ENCODE results near the gene NPAS3.

Gene NPAS3

GRCh38 chr14:33767586-33768457 lies 829.1 kb downstream of the NPAS3 start:
- in situ Hi-C loops (cut with HindIII; ENCODE audit: low sequenced_read_pairs): no loop called here

- in situ Hi-C loops (cut with HindIII; ENCODE audit: low sequenced_read_pairs): no loop called here
Observed at GRCh38 chr14:33768458-33768830, 829.8 kb downstream of the NPAS3 start.

GRCh38 chr14:33773205-33774030 lies 834.7 kb downstream of the NPAS3 start:
- in situ Hi-C loops (cut with HindIII; ENCODE audit: low sequenced_read_pairs): no loop called here

- in situ Hi-C loops (cut with HindIII; ENCODE audit: low sequenced_read_pairs): no loop called here
Observed at GRCh38 chr14:33774161-33774560, 835.5 kb downstream of the NPAS3 start.

DNA sequence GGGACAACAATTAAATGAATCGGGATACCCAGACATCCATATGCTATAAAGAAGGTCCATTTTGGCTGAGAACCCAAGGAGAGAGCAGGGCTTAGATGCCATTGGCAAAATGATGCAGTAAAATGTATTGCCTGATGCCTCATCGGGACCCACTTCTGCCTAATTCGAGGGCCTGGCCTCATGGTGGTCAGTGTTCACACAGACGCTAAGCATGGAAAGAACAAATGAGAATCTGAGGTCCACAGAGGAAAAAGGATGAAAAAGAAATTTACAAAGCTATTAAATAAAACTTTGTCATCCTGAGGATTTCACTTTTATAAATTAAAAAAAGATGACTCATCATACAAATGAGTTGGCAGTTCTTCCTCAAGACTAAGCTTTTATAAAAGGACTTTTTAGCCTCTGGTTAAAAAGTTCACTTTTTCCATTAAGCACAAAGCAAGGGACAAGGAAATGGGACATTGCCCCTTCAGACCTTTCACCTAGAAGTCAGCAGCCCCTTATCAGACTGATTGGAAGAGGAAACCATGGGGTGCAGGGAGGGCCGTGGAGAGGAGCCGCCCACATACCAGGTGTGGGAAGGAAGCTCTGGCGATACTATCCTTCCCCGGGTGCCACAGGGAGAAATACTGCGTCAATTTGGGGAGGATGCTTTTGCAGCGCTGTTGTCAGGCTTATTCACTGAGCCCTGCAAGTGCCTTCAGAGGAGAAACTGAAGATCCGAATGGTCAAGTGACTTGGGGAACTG lies 836.2 kb downstream of the NPAS3 start:
- in situ Hi-C loops (cut with HindIII; ENCODE audit: low sequenced_read_pairs): loop anchor here (25.0 kb wide), 1 partner anchor 1188 kb away; no protein-coding TSS in a partner anchor

DNA sequence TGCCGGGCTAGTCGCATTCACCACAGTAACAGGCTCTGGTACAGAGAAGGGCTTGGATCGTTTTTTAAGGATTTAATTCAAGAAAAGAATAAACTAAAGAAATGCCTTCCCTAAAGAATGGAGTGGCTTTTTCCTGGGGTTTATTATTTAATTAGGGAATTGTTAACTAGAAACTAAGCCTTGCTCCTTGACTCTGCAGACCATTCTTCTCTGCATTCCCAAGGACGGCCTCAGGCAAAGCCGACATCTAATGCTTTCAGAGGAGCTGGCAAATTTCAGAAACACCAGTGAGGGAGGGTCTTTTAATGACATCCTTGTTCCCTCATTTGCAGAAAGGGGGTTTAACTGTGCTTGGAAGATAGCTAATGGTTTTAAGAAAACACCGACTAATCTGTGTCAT lies 838.2 kb downstream of the NPAS3 start:
- in situ Hi-C loops (cut with HindIII; ENCODE audit: low sequenced_read_pairs): loop anchor here (25.0 kb wide), 1 partner anchor 1190 kb away; no protein-coding TSS in a partner anchor

DNA sequence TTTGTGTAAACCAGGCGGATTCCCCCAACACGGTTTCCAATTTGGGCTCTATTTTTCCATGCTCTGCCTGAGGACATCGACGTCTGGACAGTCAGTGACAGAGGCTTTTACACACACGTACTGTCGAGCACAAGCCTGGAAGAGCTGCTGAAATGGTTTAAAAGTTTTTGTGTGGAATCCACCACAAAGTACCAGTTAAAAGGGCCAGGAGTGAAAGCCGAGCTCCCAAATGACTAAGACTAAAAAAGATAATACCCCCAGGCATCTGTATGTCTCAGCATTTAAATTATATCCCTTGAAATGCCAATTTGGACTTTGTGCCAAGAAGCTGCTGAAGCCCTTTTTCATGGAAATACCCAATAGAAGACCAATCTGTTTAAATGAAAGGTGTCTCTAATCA lies 839.0 kb downstream of the NPAS3 start:
- in situ Hi-C loops (cut with HindIII; ENCODE audit: low sequenced_read_pairs): loop anchor here (25.0 kb wide), 1 partner anchor 1190 kb away; no protein-coding TSS in a partner anchor

DNA sequence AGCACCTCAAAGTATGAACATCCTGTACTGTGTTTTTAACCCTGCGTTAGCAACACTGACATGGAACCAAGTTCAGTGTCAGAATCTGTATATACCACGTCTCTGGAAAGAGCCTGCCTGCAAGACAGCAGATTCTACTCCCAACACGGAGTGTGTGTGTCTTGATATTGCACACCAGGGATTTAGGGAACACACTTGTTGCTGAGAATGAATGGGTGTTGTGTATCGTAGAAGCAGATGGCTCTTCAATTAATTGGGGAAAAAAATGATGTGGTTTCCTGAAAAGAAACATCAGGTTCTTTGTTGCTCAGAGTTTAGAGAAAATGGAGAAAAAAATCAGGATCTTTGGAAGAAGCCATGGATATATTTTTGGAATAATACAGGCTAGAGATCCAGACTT lies 841.4 kb downstream of the NPAS3 start:
- in situ Hi-C loops (cut with HindIII; ENCODE audit: low sequenced_read_pairs): loop anchor here (25.0 kb wide), 1 partner anchor 1193 kb away; no protein-coding TSS in a partner anchor

GRCh38 chr14:33781236-33781635 lies 842.6 kb downstream of the NPAS3 start:
- in situ Hi-C loops (cut with HindIII; ENCODE audit: low sequenced_read_pairs): loop anchor here (25.0 kb wide), 1 partner anchor 1194 kb away; no protein-coding TSS in a partner anchor

DNA sequence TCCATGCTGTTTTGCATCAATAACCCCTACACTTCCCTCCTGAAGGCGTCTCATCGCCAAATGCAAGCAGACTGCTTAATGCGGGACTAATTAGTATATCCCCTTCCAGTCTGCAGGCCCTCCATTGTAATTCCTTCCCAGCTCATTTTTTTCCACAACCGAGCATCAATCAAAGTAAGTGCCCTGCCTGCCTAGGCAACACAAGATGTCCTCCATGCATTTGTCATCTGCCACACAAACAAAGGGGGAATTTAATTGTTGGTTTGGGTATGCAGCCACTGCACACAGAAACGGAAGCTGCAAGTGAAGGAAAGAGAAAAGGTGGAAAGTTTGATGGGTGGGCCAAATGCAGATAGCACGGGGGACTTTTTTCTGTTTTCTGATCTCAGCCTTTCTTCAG lies 844.2 kb downstream of the NPAS3 start:
- in situ Hi-C loops (cut with HindIII; ENCODE audit: low sequenced_read_pairs): loop anchor here (25.0 kb wide), 1 partner anchor 1196 kb away; no protein-coding TSS in a partner anchor

- in situ Hi-C loops (cut with HindIII; ENCODE audit: low sequenced_read_pairs): loop anchor here (25.0 kb wide), 1 partner anchor 1199 kb away; no protein-coding TSS in a partner anchor
Observed at GRCh38 chr14:33786091-33786825, 847.6 kb downstream of the NPAS3 start.

DNA sequence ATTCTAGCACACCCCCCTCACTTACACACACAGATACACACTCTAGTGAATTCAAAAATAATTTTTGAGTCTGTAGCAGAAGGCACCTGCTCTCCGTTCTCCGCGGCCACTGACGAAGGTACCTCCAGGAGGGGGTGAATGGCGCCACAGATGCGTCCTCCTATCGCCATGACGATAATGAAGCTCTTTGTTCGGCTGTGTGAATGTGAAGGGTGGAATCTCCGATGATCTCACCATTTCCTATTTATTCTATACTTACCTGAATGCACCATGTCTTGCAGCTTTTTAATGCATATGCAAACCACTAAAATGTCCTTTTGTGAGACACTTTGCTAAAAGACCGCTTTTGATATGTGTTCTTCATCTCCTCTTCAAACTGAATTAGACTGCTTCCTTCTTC lies 849.5 kb downstream of the NPAS3 start:
- in situ Hi-C loops (cut with HindIII; ENCODE audit: low sequenced_read_pairs): loop anchor here (25.0 kb wide), 1 partner anchor 1201 kb away; no protein-coding TSS in a partner anchor

GRCh38 chr14:33790996-33791395 lies 852.3 kb downstream of the NPAS3 start:
- in situ Hi-C loops (cut with HindIII; ENCODE audit: low sequenced_read_pairs): loop anchor here (25.0 kb wide), 1 partner anchor 1204 kb away; no protein-coding TSS in a partner anchor

GRCh38 chr14:33792009-33792719 lies 853.5 kb downstream of the NPAS3 start:
- in situ Hi-C loops (cut with HindIII; ENCODE audit: low sequenced_read_pairs): loop anchor here (25.0 kb wide), 1 partner anchor 1205 kb away; no protein-coding TSS in a partner anchor

DNA sequence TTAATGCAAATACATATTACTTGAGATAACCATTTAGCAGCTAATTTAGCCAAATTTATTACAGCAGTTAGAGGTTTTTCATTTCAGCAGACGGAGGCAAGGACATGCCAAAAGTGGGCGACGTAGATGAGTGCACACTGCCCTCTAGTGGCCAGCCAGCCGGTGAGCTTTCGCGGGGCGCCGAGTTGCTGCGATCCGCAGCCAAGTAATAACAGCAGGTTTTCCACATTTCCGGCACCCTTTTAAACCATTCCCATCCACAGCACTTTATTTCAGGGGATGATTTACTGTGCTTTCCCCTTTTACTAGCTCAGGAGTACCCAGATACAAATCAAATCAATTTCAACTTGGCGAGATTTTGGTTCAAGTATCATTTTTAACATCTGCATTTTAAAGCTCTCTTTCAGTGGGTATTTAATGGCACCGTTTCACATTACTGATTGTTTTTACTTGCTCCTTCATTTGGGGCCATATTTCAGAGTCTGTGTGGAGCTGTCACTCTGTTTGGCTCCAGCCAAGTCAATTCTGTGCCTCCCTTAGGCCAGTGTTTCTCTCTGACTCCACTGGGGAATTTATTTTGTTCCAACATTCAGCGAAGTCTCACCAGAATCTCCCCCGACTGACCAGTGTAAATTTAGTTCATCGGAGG lies 854.2 kb downstream of the NPAS3 start:
- in situ Hi-C loops (cut with HindIII; ENCODE audit: low sequenced_read_pairs): loop anchor here (25.0 kb wide), 1 partner anchor 1206 kb away; no protein-coding TSS in a partner anchor

DNA sequence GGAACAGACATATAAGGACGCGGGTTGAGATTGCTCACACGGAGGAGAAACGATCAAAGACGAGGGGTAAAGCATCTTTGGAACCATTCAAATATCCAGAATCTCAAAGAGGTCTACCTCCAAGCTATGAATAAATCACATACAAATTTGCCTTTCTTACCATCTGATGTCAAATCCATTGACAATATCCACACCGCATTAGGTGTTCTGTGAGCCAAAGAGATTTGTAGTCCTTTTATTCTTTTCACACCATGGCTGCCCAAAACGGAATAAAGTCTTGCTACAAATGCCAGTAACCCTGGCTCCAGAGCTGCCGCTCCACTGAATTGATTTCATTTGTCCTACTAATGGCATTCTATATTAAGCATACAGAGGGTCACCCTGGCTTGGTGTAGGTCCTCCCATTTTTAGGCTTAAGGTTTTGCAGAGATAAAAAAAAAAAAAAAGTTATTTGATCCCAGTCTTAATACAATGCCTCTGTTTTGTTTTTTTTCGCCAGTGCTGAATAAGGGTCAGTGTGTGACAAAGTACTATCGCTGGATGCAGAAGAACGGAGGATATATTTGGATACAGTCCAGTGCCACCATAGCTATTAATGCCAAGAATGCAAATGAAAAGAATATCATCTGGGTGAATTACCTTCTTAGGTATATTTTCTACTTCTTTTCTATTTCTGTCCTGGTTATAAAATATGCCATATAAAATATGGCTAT lies 854.9 kb downstream of the NPAS3 start:
- in situ Hi-C loops (cut with HindIII; ENCODE audit: low sequenced_read_pairs): loop anchor here (25.0 kb wide), 1 partner anchor 1206 kb away; no protein-coding TSS in a partner anchor

GRCh38 chr14:33794791-33795305 lies 856.2 kb downstream of the NPAS3 start:
- in situ Hi-C loops (cut with HindIII; ENCODE audit: low sequenced_read_pairs): loop anchor here (25.0 kb wide), 1 partner anchor 1208 kb away; no protein-coding TSS in a partner anchor
